NB4 (cell line): Measurements from ENCODE around the gene GAD2.

Experiments
- CTCF ChIP-seq: IDR thresholded peaks from one replicate; pipeline ENCODE4 v1.5.1; 2012; ENCODE audit warnings: low read depth, low read length
- MYC ChIP-seq: IDR thresholded peaks from 2 replicates; pipeline ENCODE4 v1.6.1; 2011; ENCODE audit warnings: low read depth, low read length
- POLR2A ChIP-seq: IDR thresholded peaks from 2 replicates; pipeline ENCODE4 v1.6.1; 2011; ENCODE audit warnings: mild to moderate bottlenecking; ENCODE audit not compliant: insufficient read length; ENCODE audit errors: extremely low read depth

- TF ChIP-seq POLR2A (no peak), CTCF (no peak), MYC (no peak)
These were observed 110.3 kb downstream of the GAD2 start for GRCh38 chr10:26326851-26327250.
